NT2/D1 (cell line): ENCODE results near the gene IGF2BP1.

Experiments used
- DNase-seq: peaks from one replicate; pipeline ENCODE4 v3.0.0-alpha.2; 2011; ENCODE audit warnings: low read depth, low spot score
- H3K27me3 ChIP-seq: 2 replicates; pipeline ENCODE4 v1.6.0; 2011; ENCODE audit warnings: mild to moderate bottlenecking; ENCODE audit not compliant: insufficient read length, insufficient read depth
- H3K36me3 ChIP-seq: 2 replicates; pipeline ENCODE4 v1.6.1; 2011; ENCODE audit warnings: mild to moderate bottlenecking, low read length, mixed read lengths; ENCODE audit not compliant: insufficient read depth, insufficient read length
- H3K4me1 ChIP-seq: 2 replicates; pipeline ENCODE4 v1.5.1; 2011; ENCODE audit not compliant: insufficient read depth, insufficient read length
- H3K4me3 ChIP-seq: 2 replicates; pipeline ENCODE4 v1.5.1; 2011; ENCODE audit warnings: low read depth; ENCODE audit not compliant: insufficient read length
- H3K9ac ChIP-seq: 2 replicates; pipeline ENCODE4 v1.6.0; 2011; ENCODE audit warnings: low read depth; ENCODE audit not compliant: insufficient read length
- H3K9me3 ChIP-seq: 2 replicates; pipeline ENCODE4 v1.5.1; 2011; ENCODE audit warnings: mild to moderate bottlenecking, low read length; ENCODE audit not compliant: insufficient read depth
- SUZ12 ChIP-seq: IDR thresholded peaks from 2 replicates; pipeline ENCODE4 v1.6.1; 2011; ENCODE audit not compliant: insufficient read length, insufficient read depth; ENCODE audit errors: extremely low read depth
- YY1 ChIP-seq: IDR thresholded peaks from 2 replicates; pipeline ENCODE4 v1.6.1; 2011; ENCODE audit not compliant: insufficient read length, insufficient read depth
- ZNF274 ChIP-seq: IDR thresholded peaks from 2 replicates; pipeline ENCODE4 v1.6.1; 2011; ENCODE audit warnings: mild to moderate bottlenecking, low read depth, low read length

IGF2BP1 gene

DNA sequence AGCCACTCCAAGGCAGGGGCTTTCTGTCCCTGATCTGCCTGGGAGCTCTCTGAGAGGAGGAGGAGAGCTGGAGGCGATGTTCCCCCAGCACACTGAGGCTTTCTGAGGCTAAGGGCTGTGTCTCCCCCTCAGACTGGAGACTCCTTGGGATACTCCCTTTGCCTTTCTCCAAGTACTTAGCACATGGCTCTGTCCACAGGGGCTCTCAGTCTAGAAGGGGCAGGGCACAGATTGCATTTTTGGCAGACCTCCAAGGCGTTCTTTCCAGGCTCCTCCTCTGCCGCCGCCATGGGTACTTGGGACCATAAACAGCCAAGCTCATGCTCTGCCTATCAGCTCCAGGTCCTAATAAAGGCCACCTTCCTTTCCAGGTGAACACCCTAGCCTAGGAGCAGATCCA lies 27.0 kb upstream of the IGF2BP1 start:
- Histone ChIP-seq H3K36me3 (no peaks in the 10 kb centered on the region), H3K9ac (no peak overlapping the region), H3K4me1 (peaks cover 27% of the 10 kb centered on the region), H3K27me3 (no peaks in the 10 kb centered on the region), H3K4me3 (no peak overlapping the region), H3K9me3 (no peaks in the 10 kb centered on the region)
- no peak for DNase-seq
- no peak for TF ChIP-seq ZNF274
- no peak for TF ChIP-seq YY1
- no peak for TF ChIP-seq SUZ12

DNA sequence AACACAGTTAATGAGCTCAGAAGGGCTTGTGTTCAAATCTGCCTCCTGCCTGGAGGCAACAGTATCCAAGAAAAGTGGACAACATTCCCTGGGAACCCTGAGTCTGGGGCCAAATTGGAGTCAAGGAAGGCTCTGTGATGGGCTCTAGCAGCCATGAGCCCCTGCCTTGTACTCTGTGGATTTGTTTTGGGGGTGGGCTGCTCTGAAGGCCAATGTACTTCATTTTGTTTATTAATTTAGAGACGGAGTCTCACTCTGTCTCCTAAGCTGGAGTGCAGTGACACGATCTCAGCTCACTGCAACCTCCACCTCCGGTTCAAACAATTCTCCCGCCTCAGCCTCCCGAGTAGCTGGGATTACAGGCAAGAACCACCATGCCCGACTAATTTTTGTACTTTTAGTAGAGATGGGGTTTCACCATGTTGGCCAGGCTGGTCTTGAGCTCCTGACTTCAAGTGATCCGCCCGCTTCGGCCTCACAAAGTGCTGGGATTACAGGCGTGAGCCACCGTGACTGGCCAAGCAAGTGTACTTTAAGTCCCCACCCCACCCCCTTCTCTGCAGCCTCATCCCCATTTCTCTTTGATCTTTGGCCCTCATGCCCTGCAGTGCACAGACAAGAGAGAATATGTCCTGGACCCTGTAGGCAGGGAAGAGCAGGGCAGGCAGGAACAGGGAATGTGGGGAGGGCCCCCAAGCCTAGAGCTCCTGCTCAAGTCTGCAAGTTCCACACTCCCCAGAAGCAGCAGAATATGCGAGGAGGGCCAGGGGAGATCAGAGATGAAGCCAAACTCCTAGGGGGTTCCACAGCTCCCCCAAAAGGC lies 26.1 kb upstream of the IGF2BP1 start:
- no peak for TF ChIP-seq YY1
- no peak for TF ChIP-seq SUZ12
- no peak for TF ChIP-seq ZNF274

DNA sequence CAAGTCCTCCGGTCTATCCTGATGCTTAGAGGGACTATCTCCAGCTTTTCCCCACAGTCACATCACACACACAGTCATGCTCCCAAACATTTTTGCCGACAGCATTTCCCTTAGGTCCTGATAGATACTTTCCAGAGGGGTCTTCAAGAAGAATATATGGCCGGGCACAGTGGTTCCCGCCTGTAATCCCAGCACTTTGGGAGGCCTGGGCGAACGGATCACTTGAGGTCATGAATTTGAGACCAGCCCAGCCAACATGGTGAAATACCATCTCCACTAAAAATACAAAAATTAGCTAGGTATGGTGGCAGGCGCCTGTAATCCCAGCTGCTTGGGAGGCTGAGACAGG lies 24.5 kb upstream of the IGF2BP1 start:
- H3K4me3 ChIP-seq, result no peak overlapping the region
- peaks cover 24% of the 10 kb centered on the region for H3K4me1 ChIP-seq
- DNase-seq, result no peak
- no peaks in the 10 kb centered on the region for H3K9me3 ChIP-seq
- no peaks in the 10 kb centered on the region for H3K36me3 ChIP-seq
- TF ChIP-seq YY1, result no peak
- no peak for TF ChIP-seq ZNF274
- no peak for TF ChIP-seq SUZ12
- H3K9ac ChIP-seq, result peak overlapping the region; percentile 23
- H3K27me3 ChIP-seq, result no peaks in the 10 kb centered on the region

More for the DNA sequence above, 26.1 kb upstream of the IGF2BP1 start:
- Histone ChIP-seq H3K4me1 (peaks cover 27% of the 10 kb centered on the region), H3K27me3 (no peaks in the 10 kb centered on the region), H3K9me3 (no peaks in the 10 kb centered on the region), H3K4me3 (no peak overlapping the region), H3K9ac (no peak overlapping the region), H3K36me3 (no peaks in the 10 kb centered on the region)
- DNase-seq, result no peak

DNA sequence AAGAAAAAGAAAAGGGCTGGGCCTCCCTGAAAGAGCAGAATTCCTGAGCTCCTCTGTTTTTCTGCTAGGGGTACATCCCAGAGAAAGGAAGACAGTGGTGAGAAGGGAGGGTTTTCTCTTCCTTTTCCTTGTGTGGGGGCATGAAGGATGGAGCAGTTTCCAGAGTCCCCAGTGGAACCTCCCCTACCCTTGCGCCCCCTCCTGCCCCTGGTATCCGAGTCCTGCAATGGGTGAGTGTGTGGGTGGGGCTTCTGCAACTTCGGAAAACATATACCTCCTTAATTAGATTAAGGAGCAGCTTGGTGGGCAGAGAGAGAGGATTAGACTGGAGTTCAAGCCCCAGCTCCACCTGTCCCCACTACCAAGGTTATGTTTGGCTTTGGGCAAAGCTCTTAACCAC lies 23.4 kb upstream of the IGF2BP1 start:
- no peaks in the 10 kb centered on the region for H3K36me3 ChIP-seq
- no peaks in the 10 kb centered on the region for H3K9me3 ChIP-seq
- H3K27me3 ChIP-seq, result no peaks in the 10 kb centered on the region
- H3K9ac ChIP-seq, result no peak overlapping the region
- H3K4me3 ChIP-seq, result no peak overlapping the region
- no peak for TF ChIP-seq YY1
- TF ChIP-seq SUZ12, result no peak
- TF ChIP-seq ZNF274, result no peak
- H3K4me1 ChIP-seq, result peaks cover 22% of the 10 kb centered on the region
- DNase-seq, result no peak

DNA sequence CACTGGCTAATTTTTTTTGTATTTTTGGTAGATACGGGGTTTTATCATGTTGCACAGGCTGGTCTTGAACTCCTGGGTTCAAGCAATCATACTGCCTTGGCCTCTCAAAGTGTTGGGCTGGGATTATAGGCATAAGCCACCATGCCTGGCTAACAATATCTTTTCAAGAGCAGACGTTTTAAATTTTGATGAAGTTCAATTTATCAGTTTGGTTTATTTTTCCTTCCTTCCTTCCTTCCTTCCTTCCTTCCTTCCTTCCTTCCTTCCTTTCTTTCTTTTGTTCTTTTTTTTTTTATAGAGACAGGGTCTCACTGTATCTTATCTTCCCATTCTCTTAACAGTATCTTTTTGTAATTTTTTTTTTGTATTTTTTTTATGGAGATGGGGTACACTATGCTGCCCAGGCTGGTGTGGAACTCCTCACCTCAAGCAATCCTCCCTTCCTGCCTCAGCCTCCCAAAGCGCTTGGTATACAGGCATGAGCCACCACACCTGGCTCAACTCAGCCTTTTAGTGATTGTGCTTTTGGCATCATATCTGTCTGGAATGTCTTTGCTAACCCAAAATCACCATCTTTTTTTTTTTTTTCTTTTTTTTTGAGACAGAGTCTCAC lies 15.2 kb upstream of the IGF2BP1 start:
- no peak overlapping the region for H3K4me3 ChIP-seq
- H3K9me3 ChIP-seq, result no peaks in the 10 kb centered on the region
- no peak overlapping the region for H3K9ac ChIP-seq
- TF ChIP-seq SUZ12 (no peak), YY1 (no peak), ZNF274 (no peak)
- no peak for DNase-seq
- H3K4me1 ChIP-seq, result no peaks in the 10 kb centered on the region
- no peaks in the 10 kb centered on the region for H3K36me3 ChIP-seq
- H3K27me3 ChIP-seq, result no peaks in the 10 kb centered on the region

DNA sequence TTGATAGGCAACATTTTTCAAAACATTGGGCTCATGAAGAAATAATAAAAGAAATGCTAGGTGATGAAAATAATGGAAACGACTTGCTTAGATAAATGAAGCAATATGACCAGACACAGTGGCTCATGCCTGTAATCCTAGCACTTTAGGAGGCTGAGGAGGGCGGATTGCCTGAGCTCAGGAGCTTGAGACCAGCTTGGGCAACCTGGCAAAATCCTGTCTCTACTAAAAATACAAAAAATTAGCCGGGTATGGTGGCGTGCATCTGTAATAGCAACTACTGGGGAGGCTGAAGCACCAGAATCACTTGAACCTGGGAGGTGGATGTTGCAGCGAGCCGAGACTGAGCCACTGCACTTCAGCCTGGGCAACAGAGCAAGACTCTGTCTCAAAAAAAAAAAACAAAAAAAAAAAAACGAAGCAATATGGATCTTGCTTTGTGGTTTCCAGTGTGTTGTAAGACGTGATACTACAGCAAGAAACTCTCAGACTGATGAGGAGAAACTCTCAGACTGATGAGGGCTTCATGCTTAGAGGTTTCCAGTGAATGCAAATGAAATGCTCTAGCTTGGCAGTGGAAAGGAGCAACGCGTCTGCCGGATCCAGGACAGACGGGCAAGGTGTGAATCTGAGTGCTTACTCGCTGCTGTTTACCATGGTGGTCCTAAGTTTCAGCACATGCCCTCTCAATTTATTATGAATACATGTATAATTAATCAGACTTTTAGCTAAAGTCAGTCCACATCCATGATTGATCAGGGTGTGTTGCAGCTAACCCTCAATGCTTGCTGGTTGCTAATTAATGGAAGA lies 11.5 kb upstream of the IGF2BP1 start:
- no peak for DNase-seq
- Histone ChIP-seq H3K36me3 (no peaks in the 10 kb centered on the region), H3K4me3 (no peak overlapping the region), H3K9me3 (no peaks in the 10 kb centered on the region), H3K9ac (no peak overlapping the region), H3K4me1 (no peaks in the 10 kb centered on the region), H3K27me3 (no peaks in the 10 kb centered on the region)
- TF ChIP-seq SUZ12 (no peak), ZNF274 (no peak), YY1 (no peak)

DNA sequence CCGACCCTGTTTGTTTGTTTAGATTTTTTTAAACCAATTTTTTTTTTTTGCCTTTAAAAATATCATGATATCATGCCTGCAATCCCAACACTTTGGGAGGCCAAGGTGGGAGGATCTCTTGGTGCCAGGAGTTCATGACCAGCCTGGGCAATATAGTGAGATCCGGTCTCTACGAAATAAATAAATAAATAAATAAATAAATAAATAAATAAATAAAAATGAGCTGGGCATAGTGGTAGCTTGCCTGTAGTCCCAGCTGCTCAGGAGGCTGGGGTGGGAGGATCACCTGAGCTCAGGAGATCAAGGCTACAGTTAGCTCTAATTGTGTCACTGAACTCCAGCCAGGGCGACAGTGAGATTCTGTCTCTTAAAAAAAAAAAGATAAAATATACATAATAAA lies 8.1 kb upstream of the IGF2BP1 start:
- DNase-seq, result no peak
- no peaks in the 10 kb centered on the region for H3K27me3 ChIP-seq
- no peak overlapping the region for H3K9ac ChIP-seq
- H3K9me3 ChIP-seq, result no peaks in the 10 kb centered on the region
- no peak for TF ChIP-seq ZNF274
- TF ChIP-seq YY1, result no peak
- no peak for TF ChIP-seq SUZ12
- no peaks in the 10 kb centered on the region for H3K36me3 ChIP-seq
- no peak overlapping the region for H3K4me3 ChIP-seq
- H3K4me1 ChIP-seq, result no peaks in the 10 kb centered on the region
